HG02623 (cell line): ENCODE measurements around the gene ANAPC15.
A peak's percentile ranks its signal among the peaks of the same experiment; 100 is the strongest.

Source experiments
- ATAC-seq: cut with Tn5 transposase; IDR thresholded peaks from one replicate; pipeline ENCODE4 v1.9.1; 2021; ENCODE audit warnings: moderate library complexity; ENCODE audit not compliant: unreplicated experiment

ANAPC15 gene

GRCh38 chr11:72088076-72088808, 24.3 kb downstream of the ANAPC15 start:
- ATAC-seq, result no peak

GRCh38 chr11:72085621-72086351, 26.7 kb downstream of the ANAPC15 start:
- no peak for ATAC-seq

GRCh38 chr11:72084965-72085364, 27.5 kb downstream of the ANAPC15 start:
- no peak for ATAC-seq

- no peak for ATAC-seq
Measured at GRCh38 chr11:72084076-72084475, 28.4 kb downstream of the ANAPC15 start.

GRCh38 chr11:72083414-72083813, 29.1 kb downstream of the ANAPC15 start:
- ATAC-seq, result no peak

GRCh38 chr11:72081821-72082453, 30.6 kb downstream of the ANAPC15 start:
- no peak for ATAC-seq

- ATAC-seq, result no peak
Measured at GRCh38 chr11:72081184-72081644, 31.3 kb downstream of the ANAPC15 start.

- ATAC-seq, result peak; percentile 95
Measured at GRCh38 chr11:72080326-72081183, 31.9 kb downstream of the ANAPC15 start, which contains the start of the genes LRRC51 and NUMA1. Gene LRRC51 (plus strand): TSS chr11:72080850. CDS start chr11:72089084, 8,234 bp downstream. Gene NUMA1 (minus strand): TSS chr11:72080542. CDS start chr11:72035943, 44,599 bp downstream.

- peak; percentile 17 for ATAC-seq
Measured at GRCh38 chr11:72079819-72080325, 32.6 kb downstream of the ANAPC15 start.

- no peak for ATAC-seq
Measured at GRCh38 chr11:72078477-72078876, 34.0 kb downstream of the ANAPC15 start.

GRCh38 chr11:72075756-72076155, 36.7 kb downstream of the ANAPC15 start:
- ATAC-seq, result no peak

- no peak for ATAC-seq
Measured at GRCh38 chr11:72075109-72075508, 37.4 kb downstream of the ANAPC15 start.

GRCh38 chr11:72072348-72072747, 40.1 kb downstream of the ANAPC15 start:
- ATAC-seq, result no peak

GRCh38 chr11:72070491-72070890, 42.0 kb downstream of the ANAPC15 start:
- no peak for ATAC-seq

GRCh38 chr11:72069787-72070251, 42.7 kb downstream of the ANAPC15 start:
- no peak for ATAC-seq

- no peak for ATAC-seq
Measured at GRCh38 chr11:72069200-72069599, 43.3 kb downstream of the ANAPC15 start.

- no peak for ATAC-seq
Measured at GRCh38 chr11:72067676-72068075, 44.8 kb downstream of the ANAPC15 start.

GRCh38 chr11:72067266-72067665, 45.2 kb downstream of the ANAPC15 start:
- no peak for ATAC-seq

- ATAC-seq, result no peak
Measured at GRCh38 chr11:72066855-72067254, 45.6 kb downstream of the ANAPC15 start.

GRCh38 chr11:72061739-72062396, 50.6 kb downstream of the ANAPC15 start:
- ATAC-seq, result no peak
